ENCODE data around the gene ALLC.

DNA sequence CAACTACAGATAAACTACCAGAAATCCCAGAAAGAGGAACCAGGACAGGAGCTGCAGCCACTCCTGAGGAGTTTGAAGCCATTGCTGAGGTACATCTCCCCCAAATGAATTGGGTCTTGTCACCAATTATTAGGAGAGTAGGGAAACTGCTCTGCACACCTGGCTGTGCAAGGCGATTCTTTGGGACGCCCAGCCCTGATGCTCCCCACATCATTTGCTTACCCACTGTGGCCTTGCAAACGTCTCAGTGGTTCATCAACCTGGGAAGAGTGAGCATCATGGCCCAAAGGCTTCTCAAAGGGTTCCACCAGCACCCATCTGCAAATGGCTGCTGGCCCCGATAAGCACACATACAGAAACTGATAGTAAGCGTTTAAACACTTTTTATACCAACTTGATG is 23.6 kb downstream of the ALLC start:
- TF ChIP-seq CTCF (IDR thresholded peaks at IDR 0.05) (no peak), POLR2A (IDR thresholded peaks at IDR 0.05) (no peak), POLR2AphosphoS5 (IDR thresholded peaks at IDR 0.05) (no peak)
